GM12873 (cell line): ENCODE results near the gene BCL11B.

Source experiments
- CTCF ChIP-seq: IDR thresholded peaks from 2 replicates; pipeline ENCODE4 v1.5.1; 2012; ENCODE audit warnings: low read depth, mild to moderate bottlenecking, moderate library complexity, low read length, control low read depth; ENCODE audit not compliant: insufficient read depth; ENCODE audit errors: missing control alignments

Gene BCL11B

DNA sequence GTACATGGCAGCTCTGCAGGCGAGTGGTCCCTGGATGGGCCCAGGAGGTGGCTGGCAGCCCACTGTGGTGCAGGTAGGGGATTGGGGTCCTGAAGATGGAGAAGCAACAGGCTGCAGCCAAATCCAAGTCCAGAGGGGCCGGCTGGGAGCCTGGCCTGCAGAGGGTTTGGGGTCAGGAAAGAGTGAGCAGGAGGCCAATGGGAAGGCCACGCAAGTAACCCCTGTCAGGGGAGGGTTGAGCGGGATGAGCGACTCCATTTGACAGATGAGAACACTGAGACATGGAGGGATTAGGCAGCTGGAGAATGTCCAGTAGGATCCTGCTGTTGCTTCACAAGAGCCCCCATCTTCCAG, 136.0 kb downstream of the BCL11B start:
- no peak for TF ChIP-seq CTCF

DNA sequence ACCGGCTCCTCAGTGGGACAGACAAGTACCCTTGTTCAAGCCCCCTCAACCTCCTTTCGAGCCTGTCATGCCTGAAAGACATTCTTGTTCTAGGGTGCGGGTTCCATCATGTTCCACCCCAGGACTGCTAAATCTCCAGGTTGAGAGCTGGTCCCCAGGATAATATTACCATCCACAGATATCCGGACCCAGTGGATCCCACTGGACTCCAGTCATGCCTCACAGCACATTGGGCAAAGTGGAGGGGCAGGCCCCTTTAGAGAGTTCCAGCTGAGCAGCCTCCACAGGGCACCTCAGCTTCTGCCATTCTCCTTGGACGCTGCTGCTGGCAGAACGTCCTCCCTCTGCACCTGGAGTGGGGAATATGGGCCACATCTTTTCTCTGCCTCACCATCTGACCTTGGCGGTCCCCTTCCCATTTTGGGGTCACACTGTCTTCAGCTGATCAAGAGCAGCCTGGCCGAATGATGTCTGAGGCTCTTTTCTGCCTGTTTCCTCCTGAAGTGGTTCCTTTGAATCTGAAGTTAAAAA, 137.4 kb downstream of the BCL11B start:
- TF ChIP-seq CTCF = no peak

- no peak for TF ChIP-seq CTCF
These were observed 138.1 kb downstream of the BCL11B start for GRCh38 chr14:99133636-99134515.

GRCh38 chr14:99132821-99133635, 139.0 kb downstream of the BCL11B start:
- TF ChIP-seq CTCF = no peak

GRCh38 chr14:99131632-99132271, 140.2 kb downstream of the BCL11B start:
- TF ChIP-seq CTCF = no peak

- TF ChIP-seq CTCF = no peak
These were observed 142.0 kb downstream of the BCL11B start for GRCh38 chr14:99129998-99130397.
